Amniotic epithelial cell (primary cell): Measurements from ENCODE around the gene WNK2.

Source experiments
- DNase-seq: peaks from one replicate; pipeline ENCODE4 v3.0.0-alpha.2; 2010; ENCODE audit warnings: low read depth

Gene WNK2

DNA sequence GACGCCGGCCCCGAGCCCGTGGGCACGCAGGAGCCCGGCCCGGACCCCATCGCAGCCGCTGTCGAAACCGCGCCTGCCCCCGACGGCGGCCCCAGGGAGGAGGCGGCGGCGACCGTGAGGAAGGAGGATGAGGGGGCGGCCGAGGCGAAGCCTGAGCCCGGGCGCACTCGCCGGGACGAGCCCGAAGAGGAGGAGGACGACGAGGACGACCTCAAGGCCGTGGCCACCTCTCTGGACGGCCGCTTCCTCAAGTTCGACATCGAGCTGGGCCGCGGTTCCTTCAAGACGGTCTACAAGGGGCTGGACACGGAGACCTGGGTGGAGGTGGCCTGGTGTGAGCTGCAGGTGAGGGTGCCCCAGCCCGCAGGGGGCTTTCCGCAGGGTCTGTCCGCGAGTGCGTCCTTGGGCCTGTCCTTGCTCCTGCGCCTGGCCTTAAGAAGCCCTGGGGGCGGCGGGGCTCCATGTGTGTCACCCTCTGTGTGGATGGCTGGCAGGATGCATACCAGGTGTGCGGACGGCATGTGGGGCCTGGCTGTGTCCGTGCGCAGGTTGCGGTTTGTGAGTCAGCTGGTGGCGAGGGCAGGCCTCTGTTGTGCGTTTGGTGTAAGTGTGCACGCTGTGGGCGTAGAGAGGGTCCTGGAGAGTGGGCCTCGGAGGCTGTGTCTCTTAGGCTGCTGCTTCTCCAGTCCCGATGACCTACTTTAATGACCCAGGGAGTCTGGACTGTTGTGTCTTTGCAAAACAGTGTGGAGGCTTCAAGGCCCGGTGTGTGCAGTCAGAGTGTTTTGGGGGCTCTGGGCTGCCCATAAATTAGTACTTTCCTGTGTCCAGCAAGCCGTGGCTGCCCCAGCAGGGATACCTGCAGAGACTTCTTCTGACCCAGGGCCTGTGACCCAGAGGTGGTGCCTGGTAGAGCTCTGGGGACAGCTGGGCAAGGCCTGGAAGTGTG is 1.6 kb downstream of the WNK2 start:
- DNase-seq, result no peak

DNA sequence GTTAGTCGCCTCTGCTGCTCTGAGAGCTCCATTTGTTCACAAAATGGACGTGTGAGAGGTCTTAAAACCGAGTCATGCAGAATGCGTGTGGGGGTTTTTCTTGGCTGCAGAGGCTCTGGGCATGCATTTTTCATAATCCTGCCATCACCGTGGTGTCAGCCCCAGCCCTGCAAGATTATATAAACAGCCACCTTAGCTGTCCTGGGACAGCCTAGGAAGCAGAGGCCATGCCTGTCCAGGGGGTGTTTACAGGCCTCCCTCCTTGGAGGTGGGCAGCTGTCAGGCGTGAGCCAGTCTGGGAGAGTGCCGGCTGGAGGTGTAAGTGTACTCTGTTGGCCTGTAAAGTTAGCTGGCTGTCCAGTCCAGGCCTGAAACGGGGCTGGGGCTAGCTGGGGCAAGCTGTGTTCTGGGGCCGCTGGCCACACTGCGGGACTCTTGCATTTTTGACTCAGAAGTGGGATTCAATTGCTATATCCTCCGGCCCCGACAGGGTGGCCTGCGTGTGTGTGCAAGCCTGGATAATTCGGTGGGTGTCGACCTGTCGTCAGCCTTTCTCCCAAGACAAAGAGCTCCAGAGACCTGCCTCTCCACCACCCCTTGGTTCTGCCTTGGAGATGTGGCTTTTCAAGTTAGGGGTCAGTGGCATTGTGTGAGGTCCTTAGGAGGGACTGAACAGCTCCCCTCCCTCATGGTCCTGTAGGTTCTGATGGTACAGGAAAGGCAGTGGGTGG is 2.4 kb downstream of the WNK2 start:
- no peak for DNase-seq

DNA sequence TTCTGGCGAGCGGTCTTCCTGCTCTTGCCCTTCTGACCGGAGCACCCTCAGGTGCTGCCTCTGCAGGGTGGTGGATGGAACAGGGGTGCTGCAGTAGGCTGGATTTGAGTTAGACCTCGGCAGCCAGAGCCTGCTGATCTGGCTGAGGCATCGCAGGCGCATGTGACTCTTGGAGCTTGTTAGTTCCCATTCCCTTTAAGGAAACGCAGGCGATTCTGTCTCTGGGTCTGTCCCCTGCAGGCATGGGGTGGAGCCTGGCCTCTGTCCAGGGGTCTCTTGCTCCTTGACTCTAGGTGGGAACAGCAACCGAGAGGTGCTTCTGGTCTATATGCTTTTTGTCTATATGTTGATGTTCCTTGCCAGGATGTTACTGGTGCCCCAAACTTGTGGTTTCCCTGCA is 3.1 kb downstream of the WNK2 start:
- no peak for DNase-seq

DNA sequence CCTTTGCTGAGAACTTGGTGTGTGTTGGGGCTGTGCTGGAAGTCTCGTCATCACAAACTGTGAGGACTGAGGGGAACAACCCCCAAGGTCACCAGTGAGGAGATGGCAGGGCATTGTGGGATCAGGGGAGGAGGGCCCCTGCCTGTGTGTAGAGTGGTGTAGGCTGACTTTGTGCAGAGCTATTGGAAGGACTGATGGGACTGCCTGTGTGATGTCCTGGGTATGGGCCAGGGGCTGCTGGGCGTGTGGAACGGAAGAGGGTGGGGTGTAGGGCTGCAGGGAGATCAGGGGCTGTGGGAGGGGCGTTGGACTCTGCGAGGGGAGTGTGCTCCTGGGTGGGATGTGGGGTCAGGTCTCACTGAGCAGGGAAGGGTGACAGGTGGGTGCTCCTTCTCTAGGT is 3.6 kb downstream of the WNK2 start:
- no peak for DNase-seq

DNA sequence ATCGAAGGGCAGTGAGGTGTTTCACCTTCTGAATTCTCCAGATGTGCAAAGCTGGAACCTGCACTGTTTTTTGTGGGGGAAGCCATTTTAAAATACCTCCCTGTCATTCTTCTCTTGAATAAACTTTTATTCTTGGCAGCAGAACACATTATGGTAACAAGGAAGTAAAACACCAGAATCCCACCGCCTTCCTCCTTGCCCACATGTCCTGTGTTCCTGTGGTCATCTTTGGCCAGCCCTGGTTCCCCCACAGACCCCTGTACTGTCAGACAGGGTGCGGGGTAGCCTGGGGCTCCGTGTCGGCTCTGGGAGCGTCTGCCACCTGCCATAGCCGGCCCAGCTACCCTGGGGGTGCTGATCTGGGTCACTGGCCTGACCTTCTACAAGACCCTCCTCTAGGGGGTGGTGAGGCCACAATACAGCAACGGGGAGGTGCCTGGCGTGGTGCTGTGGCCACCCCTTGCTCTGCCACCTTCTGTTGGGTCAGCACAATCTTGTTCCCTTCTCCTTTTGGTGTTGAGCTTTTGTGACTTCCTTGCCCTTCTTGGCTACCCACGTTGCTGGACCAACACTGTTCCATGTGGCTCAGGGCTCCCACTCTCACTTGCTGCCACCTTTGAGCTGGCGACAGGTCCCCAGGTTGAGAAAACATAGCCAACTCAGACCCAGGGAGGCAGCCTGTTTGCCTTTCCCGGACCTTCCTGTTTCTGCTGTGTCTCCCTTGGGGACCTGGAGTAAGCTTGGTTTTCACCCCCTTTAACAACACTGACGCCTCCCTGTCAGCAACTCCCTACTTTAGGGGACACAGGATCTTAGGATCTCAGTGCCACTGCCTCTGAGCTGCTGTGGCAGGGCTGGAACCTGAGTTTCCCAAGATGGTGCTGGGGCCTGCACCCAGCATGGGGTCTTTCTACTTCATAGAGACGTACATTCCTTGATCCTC is 4.8 kb downstream of the WNK2 start:
- no peak for DNase-seq

DNA sequence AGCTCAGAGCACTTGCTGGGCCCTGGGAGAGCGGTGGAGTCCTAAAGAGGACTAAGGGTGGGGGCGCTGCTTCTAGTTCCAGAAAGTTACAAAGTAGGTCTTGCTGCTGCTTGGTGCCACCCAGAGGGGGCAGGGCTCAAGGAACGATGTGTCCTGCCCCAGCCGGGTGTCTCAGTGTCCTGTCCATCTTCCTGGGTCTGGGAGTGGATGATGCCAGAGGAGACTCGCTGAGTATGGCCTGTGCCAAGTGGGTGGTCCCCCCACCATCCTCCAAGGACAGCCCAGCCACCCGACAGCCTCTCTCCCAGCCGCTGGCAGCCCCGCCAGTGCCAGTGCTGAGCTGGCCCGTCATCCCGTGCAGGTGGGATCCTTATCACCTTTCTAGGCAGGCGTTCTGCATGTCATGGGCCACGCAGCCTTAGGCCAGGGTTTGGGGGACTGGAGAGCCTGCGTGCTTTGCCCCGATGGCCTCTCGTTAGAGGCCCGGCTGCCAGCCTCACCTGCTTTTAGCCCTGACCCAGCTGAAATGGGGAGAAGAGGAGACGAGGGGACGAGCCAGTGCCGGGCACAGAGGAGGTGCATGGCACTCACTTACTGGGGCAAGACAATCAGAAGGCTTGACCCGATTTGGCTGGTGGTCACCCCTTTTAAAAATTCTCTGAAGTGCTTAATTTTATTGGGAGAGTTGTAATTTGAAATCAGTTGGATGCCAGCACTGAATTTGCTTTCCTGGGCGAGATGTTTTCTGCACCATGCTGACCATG is 5.6 kb downstream of the WNK2 start:
- no peak for DNase-seq

DNA sequence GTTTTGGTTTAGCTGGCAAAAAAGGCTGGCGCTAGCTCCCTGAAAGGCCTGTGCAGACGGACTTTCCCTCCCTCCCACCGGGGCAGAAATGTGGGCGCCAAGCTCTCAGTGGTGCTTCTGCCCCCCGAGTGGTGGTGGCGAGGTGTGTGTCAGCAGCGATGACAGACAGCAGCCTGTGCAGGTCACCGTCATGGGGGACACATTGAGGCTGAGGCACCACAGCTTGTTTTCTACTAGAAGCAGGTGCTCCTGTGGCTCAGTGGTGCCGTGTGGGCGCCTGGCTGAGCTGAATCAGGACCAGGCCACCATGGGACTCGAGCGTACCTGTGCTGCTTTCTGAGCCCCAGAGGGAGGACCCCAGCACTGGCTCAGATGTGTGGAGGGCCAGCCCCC is 6.2 kb downstream of the WNK2 start:
- DNase-seq, result no peak

DNA sequence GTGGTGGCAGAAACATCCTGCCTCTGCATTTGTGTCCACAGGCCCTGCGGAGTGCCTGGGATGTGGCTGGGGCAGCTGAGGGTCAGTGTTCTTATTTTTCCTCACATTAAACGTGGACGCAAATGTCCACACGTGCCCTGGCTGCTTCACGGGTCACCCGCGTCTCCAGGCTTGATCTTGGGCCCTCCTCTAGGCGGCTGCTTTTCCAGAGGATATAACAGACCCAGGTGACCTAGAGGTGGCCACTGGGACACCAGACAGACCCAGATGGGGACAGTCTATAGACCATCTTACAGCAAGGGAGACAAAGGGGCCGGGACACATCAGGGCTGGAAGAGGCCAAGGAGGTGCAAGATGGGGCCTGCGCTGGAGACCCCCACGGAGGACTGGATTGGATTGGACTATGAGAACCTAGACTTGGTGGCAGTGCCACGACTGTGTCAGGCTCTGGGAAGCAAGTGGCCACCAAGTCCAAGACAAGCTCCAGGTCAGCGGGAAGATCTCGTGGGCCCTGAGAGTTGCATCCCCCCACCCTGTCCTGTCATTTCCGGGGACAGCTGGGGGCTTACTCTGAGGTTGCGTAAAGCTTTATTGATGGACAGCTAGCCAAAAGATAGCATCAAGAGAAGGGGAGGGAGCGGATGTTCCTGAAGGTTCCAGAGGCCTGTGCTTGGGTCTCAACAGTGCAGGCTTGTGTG is 6.9 kb downstream of the WNK2 start:
- no peak for DNase-seq

DNA sequence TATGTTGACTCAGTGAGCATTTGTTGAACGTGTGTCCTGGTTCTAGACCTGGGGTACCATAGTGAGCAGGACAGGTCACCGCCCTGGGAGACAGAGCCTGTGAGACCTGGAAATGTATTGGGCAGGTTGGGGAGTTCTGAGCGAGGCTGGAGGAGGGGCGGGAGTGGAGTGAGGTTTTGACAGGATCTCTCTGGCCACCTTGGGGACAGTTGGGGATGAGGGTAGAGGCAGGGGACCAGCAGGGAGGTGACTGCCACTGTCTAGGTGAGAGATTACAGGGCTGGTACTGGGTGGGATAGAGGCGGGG is 7.4 kb downstream of the WNK2 start:
- DNase-seq, result no peak

DNA sequence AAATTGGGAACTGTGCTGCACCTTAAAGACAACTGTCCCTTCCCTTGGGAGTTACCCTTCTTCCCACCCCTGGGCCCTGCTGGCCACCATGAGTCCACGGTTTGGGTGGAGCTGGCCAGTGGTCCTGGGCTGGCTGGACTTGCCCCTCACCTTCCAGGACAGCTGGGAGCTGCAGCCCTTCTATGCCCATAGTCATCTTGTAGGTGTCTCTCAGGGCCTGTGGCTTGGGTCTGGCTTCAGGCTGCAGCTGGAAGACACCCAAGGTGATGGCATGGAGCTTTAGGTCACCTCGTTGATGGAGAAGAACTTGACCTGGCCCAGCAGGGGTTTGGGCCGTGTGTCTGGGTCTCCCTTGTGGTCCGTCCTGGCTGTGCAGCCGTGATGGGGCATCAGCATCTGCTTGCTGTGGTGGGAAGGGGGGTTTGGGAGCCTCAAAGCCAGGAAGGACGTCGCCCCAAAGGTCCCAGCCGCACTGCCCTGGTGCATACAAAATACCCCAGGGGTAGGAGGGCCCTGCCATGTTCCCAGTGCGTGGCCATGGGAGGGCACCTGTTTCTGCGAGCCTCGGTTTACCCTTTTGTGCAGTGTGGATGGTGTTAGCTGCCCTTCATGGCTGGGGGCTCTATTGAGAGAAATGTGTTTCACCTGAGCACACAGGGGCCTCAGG is 8.9 kb downstream of the WNK2 start:
- no peak for DNase-seq

DNA sequence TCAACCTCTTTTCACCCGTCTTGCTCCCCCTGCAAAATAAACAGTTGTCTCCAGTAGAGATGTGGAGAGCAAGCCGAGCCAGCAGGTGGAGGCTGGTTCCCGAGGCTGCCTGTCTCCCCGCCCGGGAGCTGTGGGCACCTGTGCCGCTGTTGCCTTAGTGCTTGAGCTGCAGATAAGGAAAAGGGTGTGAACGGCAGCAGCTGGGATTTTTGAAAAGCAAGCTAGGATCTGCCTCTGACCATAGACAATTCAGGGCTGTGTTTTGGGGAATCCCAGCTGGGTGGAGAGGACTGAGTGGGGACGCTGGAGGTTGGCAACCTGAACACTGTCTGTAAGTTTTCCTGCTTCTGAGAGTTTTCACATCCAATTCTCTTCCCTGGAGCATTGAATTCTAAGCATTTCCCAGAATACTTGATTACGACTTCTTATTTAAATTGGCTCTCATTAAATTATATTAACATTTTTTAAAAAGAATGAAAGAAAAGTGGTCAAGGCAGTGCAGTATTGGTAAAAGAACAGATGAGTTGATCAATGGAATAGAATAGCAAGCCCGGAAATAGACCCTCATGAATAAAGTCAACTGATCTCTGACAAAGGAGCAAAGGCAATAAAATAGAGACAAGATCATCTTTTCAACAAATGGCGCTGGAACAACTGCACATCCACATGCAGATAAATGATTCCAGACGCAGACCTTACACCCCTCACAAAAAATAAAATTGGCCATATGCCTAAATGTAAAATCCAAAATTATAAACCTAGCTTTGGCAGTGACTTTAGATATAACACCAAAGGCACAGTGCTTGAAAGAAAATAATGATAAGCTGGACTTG is 9.7 kb downstream of the WNK2 start:
- no peak for DNase-seq

DNA sequence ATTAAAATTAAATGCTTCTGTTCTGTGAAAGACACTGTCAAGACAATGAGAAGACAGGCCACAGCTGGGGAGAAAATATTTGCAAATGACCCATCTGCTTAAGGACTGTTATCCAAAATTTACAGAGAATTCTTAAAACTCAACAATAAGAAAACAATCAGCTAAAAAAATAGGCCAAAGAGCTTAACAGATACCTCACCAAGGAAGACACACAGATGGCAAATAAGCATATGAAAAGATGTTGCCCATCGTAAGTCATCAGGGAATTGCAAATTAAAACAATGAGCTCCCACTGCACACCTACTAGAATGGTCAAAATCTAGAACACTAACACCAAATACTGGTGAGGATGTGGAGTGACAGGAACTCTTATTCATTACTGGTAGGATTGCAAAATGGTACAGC is 10.3 kb downstream of the WNK2 start:
- DNase-seq, result no peak

DNA sequence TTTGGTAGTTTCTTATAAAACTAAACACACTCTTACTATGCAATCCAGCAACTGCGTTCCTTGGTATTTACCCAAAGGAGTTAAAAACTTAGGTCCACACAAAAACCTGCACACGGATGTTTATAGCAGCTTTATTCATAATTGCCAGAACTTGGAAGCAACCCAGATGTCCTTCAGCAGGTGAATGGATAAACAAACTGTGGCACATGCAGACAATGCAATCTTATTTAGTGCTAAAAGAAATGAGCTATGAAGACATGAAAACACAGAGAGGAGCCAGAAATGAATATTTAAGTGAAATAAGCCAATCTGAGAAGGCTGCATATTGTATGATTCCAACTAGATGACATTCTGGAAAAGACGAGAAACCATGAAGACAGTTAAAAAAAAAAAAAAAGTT is 10.7 kb downstream of the WNK2 start:
- DNase-seq, result no peak

DNA sequence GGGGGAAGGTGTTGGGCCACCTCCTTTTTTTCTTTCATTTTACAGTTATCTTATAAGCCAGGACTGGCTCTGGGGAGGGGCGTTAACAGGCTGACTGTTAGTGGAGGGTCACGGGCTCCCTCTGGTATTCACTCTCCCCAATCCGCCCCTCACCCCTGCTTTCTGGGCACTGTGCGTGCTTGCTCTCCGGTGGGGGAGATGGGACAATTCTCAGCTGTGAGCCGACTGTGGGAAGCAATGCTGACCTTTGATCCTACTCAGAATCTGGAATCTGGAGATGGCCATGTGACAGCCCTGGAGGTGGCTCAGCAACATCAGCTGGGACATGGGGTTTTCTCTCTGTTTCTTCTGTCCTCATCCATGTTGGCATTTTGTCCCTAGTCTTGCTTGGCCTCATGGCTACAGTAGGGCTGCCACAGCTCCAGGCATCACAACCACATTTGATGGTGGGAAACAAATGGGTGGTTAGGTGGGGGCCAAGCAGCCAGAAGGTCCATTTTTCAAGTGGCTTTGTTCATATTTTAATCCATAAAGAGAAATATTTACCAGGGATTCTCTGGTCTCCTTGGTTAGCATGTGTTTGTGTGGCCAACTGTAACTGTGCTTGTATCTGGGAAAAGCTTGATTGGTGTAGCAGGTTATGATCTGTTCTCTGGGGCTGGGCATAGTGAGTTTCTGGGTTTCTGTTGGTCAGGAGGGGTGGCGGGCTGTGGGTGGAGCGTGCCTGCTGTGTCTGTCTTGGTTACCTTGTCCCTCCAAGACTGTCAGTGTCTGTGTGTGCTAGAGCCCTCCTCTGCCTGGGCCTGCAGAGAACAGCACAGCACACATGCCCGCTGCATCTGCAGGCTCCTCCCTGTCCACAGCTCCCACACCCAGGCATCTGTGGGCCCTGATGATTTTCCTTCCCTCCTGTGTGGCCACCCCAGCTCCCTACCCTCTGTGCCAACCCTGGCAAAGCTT is 12.4 kb downstream of the WNK2 start:
- DNase-seq, result no peak

DNA sequence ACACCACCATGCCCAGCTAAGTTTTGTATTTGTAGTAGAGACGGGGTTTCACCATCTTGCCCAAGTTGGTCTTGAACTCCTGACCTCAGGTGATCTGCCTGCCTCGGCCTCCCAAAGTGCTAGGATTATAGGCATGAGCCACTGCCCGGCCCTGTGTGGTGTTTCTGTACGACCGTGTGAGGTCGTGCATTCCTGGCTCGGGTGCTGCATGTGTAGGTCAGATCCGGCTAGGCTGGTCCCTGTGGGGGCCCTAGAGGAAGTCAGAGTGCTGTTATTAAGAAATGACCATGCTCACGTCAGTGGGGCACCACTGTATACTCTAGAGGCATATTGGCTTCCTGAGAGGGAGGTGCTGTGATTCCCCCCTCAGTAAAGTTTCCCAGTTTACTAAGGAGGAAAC is 13.7 kb downstream of the WNK2 start:
- DNase-seq, result no peak

DNA sequence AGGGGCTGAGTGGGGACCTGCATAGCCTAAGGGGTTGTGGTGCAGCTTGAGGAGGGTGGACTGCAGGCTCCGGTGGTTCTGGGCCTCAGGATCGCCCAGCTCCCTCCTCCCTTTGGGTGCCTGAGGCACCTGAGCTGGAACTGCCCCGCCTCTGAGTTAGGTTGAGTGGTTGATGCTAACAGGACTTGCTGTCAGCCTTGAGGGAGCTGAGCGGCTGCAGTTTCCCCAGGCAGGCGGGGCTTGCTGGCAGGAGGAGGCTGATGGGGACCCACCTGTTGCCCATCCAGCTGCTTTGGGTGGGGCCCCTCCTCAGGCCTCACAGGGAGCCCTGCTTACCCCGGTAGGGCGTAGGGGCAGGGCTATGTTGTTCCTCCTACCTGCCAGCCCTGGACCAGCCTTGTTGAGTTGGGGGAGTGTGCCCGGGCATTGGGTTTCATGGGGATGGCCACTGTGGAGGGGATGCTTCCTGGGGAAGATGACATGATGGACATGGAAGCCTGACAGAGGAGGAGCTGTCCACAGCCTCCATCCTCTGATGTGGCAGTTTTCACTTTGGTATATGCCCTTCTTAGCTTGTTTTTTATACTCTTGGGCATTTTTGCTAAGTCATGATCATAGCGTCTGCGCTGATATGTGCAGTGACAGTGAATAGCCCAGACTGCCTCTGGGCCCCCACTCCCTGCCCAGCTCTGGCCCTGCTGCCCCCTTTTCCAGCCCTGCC is 14.3 kb downstream of the WNK2 start:
- DNase-seq, result no peak

DNA sequence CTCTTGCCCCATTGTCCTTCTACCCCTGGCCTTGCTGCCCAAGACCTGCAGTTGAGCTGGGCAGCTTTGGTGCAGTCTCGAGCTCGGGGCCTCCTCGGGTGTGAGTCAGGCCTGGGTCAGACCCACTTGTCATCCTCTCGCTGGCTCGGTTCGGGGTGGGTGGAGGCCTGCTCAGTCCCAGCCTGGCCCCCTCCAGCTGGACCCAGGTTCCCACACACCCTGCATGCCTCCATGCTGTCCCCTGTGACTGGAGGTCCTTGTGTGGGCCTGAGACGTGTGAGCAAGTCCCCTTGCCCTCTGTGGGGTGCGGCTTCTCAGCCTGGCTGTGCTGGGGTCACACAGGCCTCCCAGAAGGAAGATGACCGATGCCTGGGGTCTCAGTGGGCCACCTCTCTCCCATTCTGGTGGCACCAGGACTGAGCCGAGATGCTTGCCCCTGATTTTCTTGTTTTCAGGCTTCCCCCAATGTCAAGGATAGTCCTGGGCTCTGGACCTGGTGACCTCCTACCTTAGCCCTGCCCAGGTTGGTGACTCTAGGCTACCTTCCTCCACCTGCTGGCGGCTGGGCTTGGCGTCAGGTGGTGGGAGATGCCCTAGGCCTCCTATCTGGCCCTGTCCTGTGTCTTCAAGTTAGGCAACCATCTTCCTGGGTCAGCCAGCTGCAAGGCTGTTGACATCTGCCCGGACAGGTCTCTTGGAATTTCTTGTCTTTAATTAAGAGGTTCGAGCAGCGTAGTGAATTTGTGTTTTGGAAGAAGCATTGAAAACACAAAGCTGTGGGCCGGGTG is 15.1 kb downstream of the WNK2 start:
- no peak for DNase-seq
